ENCODE data around the gene FKBP5. TPM values are rescaled to one million over a fixed set of nuclear protein-coding genes. Genes with fewer than 3 reads are reported as not detected.

Gene FKBP5
- total RNA-seq, 1 experiment from 2014 or later: 33.9 TPM

- Histone ChIP-seq H3K79me1 (ENCODE audit: insufficient read depth, low read depth, low read length, poor library complexity, severe bottlenecking) (no peaks in the 10 kb centered on the region), H4K5ac (ENCODE audit: insufficient read length, low read depth, low read length) (no peak overlapping the region), H2BK20ac (ENCODE audit: low read depth, low read length, poor library complexity, severe bottlenecking) (no peak overlapping the region), H3K14ac (ENCODE audit: insufficient read depth, low read length) (no peak overlapping the region), H3K4ac (ENCODE audit: low read depth, low read length) (no peak overlapping the region), H3K79me2 (ENCODE audit: insufficient read depth, low read length) (no peaks in the 10 kb centered on the region), H2BK12ac (ENCODE audit: insufficient read length, low read depth, low read length) (no peak overlapping the region), H2BK120ac (ENCODE audit: low read depth, low read length, poor library complexity, severe bottlenecking) (no peak overlapping the region), H3K9me3 (ENCODE audit: control insufficient read depth, low read depth, low read length) (no peaks in the 10 kb centered on the region), H3T11ph (ENCODE audit: low read length) (no peak overlapping the region), H4K20me1 (ENCODE audit: control insufficient read depth, insufficient read depth, insufficient read length) (no peaks in the 10 kb centered on the region), H3K4me1 (ENCODE audit: insufficient read depth, low read length) (no peaks in the 10 kb centered on the region), H3K27ac (ENCODE audit: insufficient read length, low read depth, low read length) (no peak overlapping the region), H2BK5ac (ENCODE audit: insufficient read length, low read length) (no peak overlapping the region), H2BK15ac (ENCODE audit: low read depth, low read length) (no peak overlapping the region), H3K56ac (ENCODE audit: insufficient read length, low read depth, low read length) (no peak overlapping the region), H4K8ac (replicated peaks; ENCODE audit: insufficient read length, low read depth, low read length) (no peak overlapping the region), H2AK5ac (ENCODE audit: insufficient read length, low read length) (no peak overlapping the region), H3K27me3 (ENCODE audit: insufficient read depth, low read length) (no peaks in the 10 kb centered on the region), H3K18ac (ENCODE audit: insufficient read length, low read depth, low read length) (no peak overlapping the region), H3K23ac (ENCODE audit: insufficient read length, low read depth, low read length) (no peak overlapping the region), H3K4me2 (ENCODE audit: insufficient read depth, insufficient read length, low read length) (no peak overlapping the region), H3K23me2 (ENCODE audit: insufficient read length, low read depth, low read length, poor library complexity, severe bottlenecking) (no peaks in the 10 kb centered on the region), H2AFZ (ENCODE audit: low read length) (no peak overlapping the region), H3K9ac (ENCODE audit: extremely low read depth, insufficient read length, low read length) (no peak overlapping the region), H4K91ac (ENCODE audit: insufficient read length, low read depth, low read length) (no peak overlapping the region)
- WGBS (ENCODE audit: extremely low coverage, insufficient read length, low lambda C conversion rate): no CpG with 5 or more reads among the region's 4 CpGs
- TF ChIP-seq CTCF (conservative IDR thresholded peaks at IDR 0.05): no peak
- H3K36me3 Mint-ChIP-seq (ENCODE audit: insufficient read depth in 1 of 3, low read depth in 3 of 3): no peaks in the 10 kb centered on the region
- H3K4me3 Mint-ChIP-seq: no peak overlapping the region
- H3K27me3 Mint-ChIP-seq (ENCODE audit: low read depth): no peaks in the 10 kb centered on the region; the same call in 1 of the 2 replicates
- H3K4me1 Mint-ChIP-seq: peaks cover 3 to 6% of the 10 kb centered on the region in 2 experiments; a peak in 3 of 4 replicates
- no peak for DNase-seq
- H3K27ac Mint-ChIP-seq: no peak overlapping the region
- no peaks in the 10 kb centered on the region for H3K9me3 Mint-ChIP-seq
Measured at GRCh38 chr6:35710241-35710847, 21.6 kb upstream of the FKBP5 start.
